GM12891 (cell line): ENCODE data around the gene JCAD.

Experiments used
- POLR2A ChIP-seq: IDR thresholded peaks from 2 replicates; pipeline ENCODE4 v1.6.1; 2011; ENCODE audit warnings: low read depth, low read length, control low read depth
- SPI1 ChIP-seq: IDR thresholded peaks from 2 replicates; pipeline ENCODE4 v1.6.1; 2011; ENCODE audit warnings: low read depth, low read length, control low read depth
- TAF1 ChIP-seq: IDR thresholded peaks from 2 replicates; pipeline ENCODE4 v1.6.1; 2011; ENCODE audit warnings: low read depth, low read length, control low read depth

DNA sequence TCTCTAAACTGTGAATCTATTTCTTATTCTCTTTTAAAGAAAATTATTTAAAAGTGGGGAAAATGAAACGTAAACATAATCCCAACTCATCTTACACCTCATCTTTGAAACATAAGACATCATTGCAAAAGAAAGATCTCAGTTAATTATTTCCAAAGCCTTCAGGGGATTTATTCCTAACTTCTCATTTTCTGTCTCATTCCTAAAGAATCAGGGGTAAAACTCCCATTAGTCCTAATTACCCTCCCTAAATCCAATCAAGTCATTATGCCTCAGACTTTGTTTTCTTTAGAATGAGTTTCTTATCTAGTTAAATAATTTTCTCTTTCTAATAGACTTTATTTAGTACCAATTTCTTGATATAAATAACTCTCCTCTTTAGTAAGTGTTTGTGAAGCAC, 39.7 kb upstream of the JCAD start:
- TF ChIP-seq TAF1 (no peak), POLR2A (no peak), SPI1 (no peak)
